Peyer's patch (tissue), 4 donors: ENCODE measurements around the gene ENPP7. TPM values are rescaled to one million over a fixed set of nuclear protein-coding genes. Genes with fewer than 3 reads are reported as not detected.

Source experiments
- DNase-seq, 3 donors: peaks; one replicate each; pipeline ENCODE4 v3.0.0-alpha.2; 2017 to 2019
- H3K27ac ChIP-seq, 4 donors: fragments of 200-600 bp; sonication (generic); one replicate each; pipeline ENCODE4 v1.5.1; 2016 to 2019
- H3K27me3 ChIP-seq, 2 donors: fragments of 200-600 bp; sonication (generic); one replicate each; pipeline ENCODE4 v1.5.1; 2019
- H3K36me3 ChIP-seq, 3 donors: fragments of 200-600 bp; sonication (generic); one replicate each; pipeline ENCODE4 v1.5.1; 2016 to 2019
- H3K4me1 ChIP-seq, 4 donors: fragments of 200-600 bp; sonication (generic); one replicate each; pipeline ENCODE4 v1.5.1; 2016 to 2019
- H3K4me3 ChIP-seq, 4 donors: fragments of 200-600 bp; sonication (generic); 1 replicate in 3 of 4; 2 replicates in 1 of 4; pipeline ENCODE4 v1.5.1; 2016 to 2019; ENCODE audit warnings: mild to moderate bottlenecking in 1 of 4
- H3K9me3 ChIP-seq, 4 donors: fragments of 200-600 bp; sonication (generic); one replicate each; pipeline ENCODE4 v1.5.1; 2016 to 2019; ENCODE audit warnings: mild to moderate bottlenecking in 1 of 4
- CTCF ChIP-seq, 6 experiments: fragments of 450-650 bp in 4 of 6; fragments of 200-600 bp in 2 of 6; sonication (generic) in 1 of 6; IDR thresholded peaks; one replicate each; pipeline ENCODE4 v1.5.1; 2017 to 2019; ENCODE audit warnings: antibody characterized with exemption in 6 of 6, mild to moderate bottlenecking in 3 of 6, moderate library complexity in 1 of 6
- POLR2A ChIP-seq, 2 donors: fragments of 450-650 bp; IDR thresholded peaks; one replicate each; pipeline ENCODE4 v1.5.1; 2017; ENCODE audit warnings: antibody characterized with exemption in 2 of 2, mild to moderate bottlenecking in 2 of 2, moderate library complexity in 2 of 2
- total RNA-seq, 4 donors: library from RNA; depleted of rRNA; stranded (reverse); fragments of >200 nt; gene quantifications; one replicate each; pipeline ENCODE4 v1.1.0, GENCODE V29; 2016

Gene ENPP7
- total RNA-seq, 4 donors from 2014 or later = 17.2 to 27.3 (median 22.5) TPM; not detected in 1

GRCh38 chr17:79757140-79757745, 26.5 kb downstream of the ENPP7 start:
- H3K9me3 ChIP-seq = no peaks in the 10 kb centered on the region
- DNase-seq = no peak
- TF ChIP-seq POLR2A (IDR thresholded peaks at IDR 0.05) (no peak), CTCF (IDR thresholded peaks at IDR 0.05) (no peak)
- no peaks in the 10 kb centered on the region for H3K4me1 ChIP-seq
- no peak overlapping the region for H3K27ac ChIP-seq
- no peaks in the 10 kb centered on the region for H3K27me3 ChIP-seq
- H3K4me3 ChIP-seq = no peak overlapping the region
- H3K36me3 ChIP-seq = no peaks in the 10 kb centered on the region

- no peaks in the 10 kb centered on the region for H3K27me3 ChIP-seq
- H3K9me3 ChIP-seq = no peaks in the 10 kb centered on the region
- no peak for DNase-seq
- H3K36me3 ChIP-seq = no peaks in the 10 kb centered on the region
- no peak overlapping the region for H3K4me3 ChIP-seq
- no peak overlapping the region for H3K27ac ChIP-seq
- TF ChIP-seq CTCF (IDR thresholded peaks at IDR 0.05) (no peak), POLR2A (IDR thresholded peaks at IDR 0.05) (no peak)
- no peaks in the 10 kb centered on the region for H3K4me1 ChIP-seq
Measured at GRCh38 chr17:79758271-79758670, 27.5 kb downstream of the ENPP7 start.

GRCh38 chr17:79760197-79760906, 29.6 kb downstream of the ENPP7 start:
- TF ChIP-seq POLR2A (IDR thresholded peaks at IDR 0.05) = no peak
- no peak for TF ChIP-seq CTCF (IDR thresholded peaks at IDR 0.05)
- H3K4me3 ChIP-seq = no peak overlapping the region
- H3K36me3 ChIP-seq = no peaks in the 10 kb centered on the region
- no peak for DNase-seq
- H3K27ac ChIP-seq = no peak overlapping the region
- H3K4me1 ChIP-seq = no peaks in the 10 kb centered on the region
- no peaks in the 10 kb centered on the region for H3K27me3 ChIP-seq
- no peaks in the 10 kb centered on the region for H3K9me3 ChIP-seq

- Histone ChIP-seq H3K27ac (no peak overlapping the region), H3K4me1 (no peaks in the 10 kb centered on the region), H3K9me3 (no peaks in the 10 kb centered on the region), H3K4me3 (no peak overlapping the region), H3K27me3 (no peaks in the 10 kb centered on the region), H3K36me3 (no peaks in the 10 kb centered on the region)
- TF ChIP-seq POLR2A (IDR thresholded peaks at IDR 0.05) (no peak), CTCF (IDR thresholded peaks at IDR 0.05) (no peak)
- peak in 1 of 3 donors; percentile 31 for DNase-seq
Measured at GRCh38 chr17:79761894-79762589, 31.3 kb downstream of the ENPP7 start.

GRCh38 chr17:79765708-79766107, 35.0 kb downstream of the ENPP7 start:
- Histone ChIP-seq H3K9me3 (no peaks in the 10 kb centered on the region), H3K4me1 (no peaks in the 10 kb centered on the region), H3K27ac (no peak overlapping the region), H3K4me3 (no peak overlapping the region), H3K27me3 (no peaks in the 10 kb centered on the region), H3K36me3 (no peaks in the 10 kb centered on the region)
- no peak for TF ChIP-seq CTCF (IDR thresholded peaks at IDR 0.05)
- no peak for TF ChIP-seq POLR2A (IDR thresholded peaks at IDR 0.05)
- no peak for DNase-seq
